Calu3 (cell line): ENCODE results near the gene OTP. TPM values are rescaled to one million over a fixed set of nuclear protein-coding genes. Genes with fewer than 3 reads are reported as not detected.

Source experiments
- BruUV-seq: library from RNA; stranded (reverse); fragments of 400-500 nt; replicated peaks from 2 replicates; lab custom pipeline; 2021; lab: Mats Ljungman, UMichigan
- CTCF ChIA-PET: fragments of 300-600 bp; sonication (Branson Sonifier 250); formaldehyde crosslinking; loops from one replicate; lab custom pipeline; 2022; ENCODE audit warnings: antibody characterized with exemption; lab: Charles Lee
- DNase-seq: peaks from one replicate; pipeline ENCODE4 v3.0.0; 2022
- H3K27ac Mint-ChIP-seq: one replicate; pipeline ENCODE4 v1.8.0; 2022; ENCODE audit warnings: mixed read lengths; ENCODE audit not compliant: unreplicated experiment
- H3K27me3 Mint-ChIP-seq: one replicate; pipeline ENCODE4 v1.8.0; 2022; ENCODE audit warnings: mixed read lengths; ENCODE audit not compliant: unreplicated experiment
- H3K36me3 Mint-ChIP-seq: one replicate; pipeline ENCODE4 v1.8.0; 2022; ENCODE audit warnings: mild to moderate bottlenecking, moderate library complexity, mixed read lengths; ENCODE audit not compliant: insufficient read depth, unreplicated experiment
- H3K4me1 Mint-ChIP-seq: one replicate; pipeline ENCODE4 v1.8.0; 2022; ENCODE audit warnings: mild to moderate bottlenecking, low read depth, mixed read lengths; ENCODE audit not compliant: unreplicated experiment
- H3K4me3 Mint-ChIP-seq: one replicate; pipeline ENCODE4 v1.8.0; 2022; ENCODE audit warnings: mild to moderate bottlenecking, low read depth, moderate library complexity, mixed read lengths; ENCODE audit not compliant: unreplicated experiment
- H3K9me3 Mint-ChIP-seq: one replicate; pipeline ENCODE4 v1.8.0; 2022; ENCODE audit warnings: low read depth, mixed read lengths; ENCODE audit not compliant: unreplicated experiment
- intact Hi-C: fragments of 100-400 bp; cut with micrococcal nuclease; formaldehyde crosslinking; loops from one replicate; pipeline ENCODE4 v1.10.0; 2022; ENCODE audit not compliant: unreplicated experiment
- total RNA-seq: library from RNA; stranded (reverse); gene quantifications from 2 replicates; pipeline ENCODE4 v1.2.3, GENCODE V29; 2022
- TF ChIP-seq, protein P1 (sequence below): fragments of 200-600 bp; IDR thresholded peaks from one replicate; pipeline ENCODE4 v1.8.0; 2022; ENCODE audit warnings: antibody characterized with exemption; ENCODE audit not compliant: unreplicated experiment

OTP gene
- total RNA-seq, 1 experiment from 2014 or later: 0.12 TPM

GRCh38 chr5:77645158-77645994 is 6.9 kb upstream of the OTP start:
- Mint-ChIP-seq H3K36me3 (no peaks in the 10 kb centered on the region), H3K27ac (no peak overlapping the region), H3K9me3 (no peaks in the 10 kb centered on the region), H3K4me3 (peak overlapping the region; percentile 49), H3K4me1 (no peaks in the 10 kb centered on the region), H3K27me3 (peaks cover 96% of the 10 kb centered on the region)
- CTCF ChIA-PET: interaction anchor here (1.1 kb wide), 1 partner anchor 494 kb away, joined by 3 read pairs; no protein-coding TSS in a partner anchor
- TF ChIP-seq, protein P1, sequence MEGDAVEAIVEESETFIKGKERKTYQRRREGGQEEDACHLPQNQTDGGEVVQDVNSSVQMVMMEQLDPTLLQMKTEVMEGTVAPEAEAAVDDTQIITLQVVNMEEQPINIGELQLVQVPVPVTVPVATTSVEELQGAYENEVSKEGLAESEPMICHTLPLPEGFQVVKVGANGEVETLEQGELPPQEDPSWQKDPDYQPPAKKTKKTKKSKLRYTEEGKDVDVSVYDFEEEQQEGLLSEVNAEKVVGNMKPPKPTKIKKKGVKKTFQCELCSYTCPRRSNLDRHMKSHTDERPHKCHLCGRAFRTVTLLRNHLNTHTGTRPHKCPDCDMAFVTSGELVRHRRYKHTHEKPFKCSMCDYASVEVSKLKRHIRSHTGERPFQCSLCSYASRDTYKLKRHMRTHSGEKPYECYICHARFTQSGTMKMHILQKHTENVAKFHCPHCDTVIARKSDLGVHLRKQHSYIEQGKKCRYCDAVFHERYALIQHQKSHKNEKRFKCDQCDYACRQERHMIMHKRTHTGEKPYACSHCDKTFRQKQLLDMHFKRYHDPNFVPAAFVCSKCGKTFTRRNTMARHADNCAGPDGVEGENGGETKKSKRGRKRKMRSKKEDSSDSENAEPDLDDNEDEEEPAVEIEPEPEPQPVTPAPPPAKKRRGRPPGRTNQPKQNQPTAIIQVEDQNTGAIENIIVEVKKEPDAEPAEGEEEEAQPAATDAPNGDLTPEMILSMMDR: peak; percentile 58
- intact Hi-C loops: loop anchor here (10.0 kb wide), 1 partner anchor 359 kb away; no protein-coding TSS in a partner anchor
- DNase-seq: peak; percentile 84
- no TSS peak for BruUV-seq

- no peaks in the 10 kb centered on the region for H3K4me1 Mint-ChIP-seq
- no peaks in the 10 kb centered on the region for H3K36me3 Mint-ChIP-seq
- TF ChIP-seq, protein P1: no peak
- no peak overlapping the region for H3K27ac Mint-ChIP-seq
- intact Hi-C loops: loop anchor here (10.0 kb wide), 1 partner anchor 360 kb away; no protein-coding TSS in a partner anchor
- peak overlapping the region; percentile 49 for H3K4me3 Mint-ChIP-seq
- CTCF ChIA-PET: no interaction called here
- H3K27me3 Mint-ChIP-seq: peaks cover 96% of the 10 kb centered on the region
- no peaks in the 10 kb centered on the region for H3K9me3 Mint-ChIP-seq
- no peak for DNase-seq
- no TSS peak for BruUV-seq
Measured at GRCh38 chr5:77644371-77645157, 6.1 kb upstream of the OTP start.

- no peaks in the 10 kb centered on the region for H3K36me3 Mint-ChIP-seq
- H3K4me1 Mint-ChIP-seq: no peaks in the 10 kb centered on the region
- intact Hi-C loops: loop anchor here (10.0 kb wide), 1 partner anchor 361 kb away; no protein-coding TSS in a partner anchor
- no TSS peak for BruUV-seq
- H3K9me3 Mint-ChIP-seq: no peaks in the 10 kb centered on the region
- no peak for DNase-seq
- TF ChIP-seq, protein P1: no peak
- no peak overlapping the region for H3K27ac Mint-ChIP-seq
- peaks cover 92% of the 10 kb centered on the region for H3K27me3 Mint-ChIP-seq
- no peak overlapping the region for H3K4me3 Mint-ChIP-seq
- CTCF ChIA-PET: interaction anchor here (0.7 kb wide), 1 partner anchor 22 kb away, joined by 3 read pairs; no protein-coding TSS in a partner anchor
Measured at GRCh38 chr5:77643654-77644370, 5.3 kb upstream of the OTP start.
